Spinal cord (tissue), 10 donors: Measurements from ENCODE around the gene NCAN. TPM values are rescaled to one million over a fixed set of nuclear protein-coding genes. Genes with fewer than 3 reads are reported as not detected.

Experiments used
- DNase-seq, 6 donors: peaks; one replicate each; pipeline versions ENCODE4 v3.0.0 to v3.0.0-alpha.2; 2013 to 2015; ENCODE audit warnings: low spot score in 6 of 6, low read depth in 4 of 6
- H3K27ac ChIP-seq: one replicate; pipeline ENCODE4 v1.5.1; 2013; ENCODE audit warnings: low read depth, low read length, control low read depth
- H3K27me3 ChIP-seq: one replicate; pipeline ENCODE4 v1.6.1; 2013; ENCODE audit warnings: low read length; ENCODE audit not compliant: control insufficient read depth, insufficient read depth
- H3K36me3 ChIP-seq: one replicate; pipeline ENCODE4 v1.6.1; 2013; ENCODE audit warnings: low read length; ENCODE audit not compliant: control insufficient read depth, insufficient read depth
- H3K4me1 ChIP-seq: one replicate; pipeline ENCODE4 v1.6.1; 2013; ENCODE audit warnings: low read length; ENCODE audit not compliant: control insufficient read depth, insufficient read depth
- H3K4me3 ChIP-seq: one replicate; pipeline ENCODE4 v1.5.1; 2013; ENCODE audit warnings: low read depth, low read length, control low read depth
- H3K9me3 ChIP-seq: one replicate; pipeline ENCODE4 v1.6.1; 2013; ENCODE audit warnings: low read length; ENCODE audit not compliant: control insufficient read depth, insufficient read depth
- WGBS: methylation state at CpG from one replicate; pipeline ENCODE4 v1.1.5; 2013; ENCODE audit warnings: missing lambda C conversion rate; ENCODE audit not compliant: insufficient coverage; 5-methylcytosine and 5-hydroxymethylcytosine counted together
- polyA plus RNA-seq, 2 donors: library from polyadenylated mRNA; unstranded; fragments of 120-200 nt; gene quantifications; one replicate each; pipeline ENCODE4 v1.2.1, GENCODE V29; 2013; ENCODE audit not compliant: insufficient read length in 2 of 2
- total RNA-seq, 2 donors: library from RNA; depleted of rRNA in 1 of 2; stranded (reverse); fragments of 120-200 nt in 1 of 2; fragments of >200 nt in 1 of 2; gene quantifications; one replicate each; pipeline versions ENCODE4 v1.2.3 to v1.2.4, GENCODE V29; 2013 to 2014
- donor health status: healthy.

NCAN gene
- total and polyA plus RNA-seq, 4 donors: 135 to 623 (median 338) TPM

DNA sequence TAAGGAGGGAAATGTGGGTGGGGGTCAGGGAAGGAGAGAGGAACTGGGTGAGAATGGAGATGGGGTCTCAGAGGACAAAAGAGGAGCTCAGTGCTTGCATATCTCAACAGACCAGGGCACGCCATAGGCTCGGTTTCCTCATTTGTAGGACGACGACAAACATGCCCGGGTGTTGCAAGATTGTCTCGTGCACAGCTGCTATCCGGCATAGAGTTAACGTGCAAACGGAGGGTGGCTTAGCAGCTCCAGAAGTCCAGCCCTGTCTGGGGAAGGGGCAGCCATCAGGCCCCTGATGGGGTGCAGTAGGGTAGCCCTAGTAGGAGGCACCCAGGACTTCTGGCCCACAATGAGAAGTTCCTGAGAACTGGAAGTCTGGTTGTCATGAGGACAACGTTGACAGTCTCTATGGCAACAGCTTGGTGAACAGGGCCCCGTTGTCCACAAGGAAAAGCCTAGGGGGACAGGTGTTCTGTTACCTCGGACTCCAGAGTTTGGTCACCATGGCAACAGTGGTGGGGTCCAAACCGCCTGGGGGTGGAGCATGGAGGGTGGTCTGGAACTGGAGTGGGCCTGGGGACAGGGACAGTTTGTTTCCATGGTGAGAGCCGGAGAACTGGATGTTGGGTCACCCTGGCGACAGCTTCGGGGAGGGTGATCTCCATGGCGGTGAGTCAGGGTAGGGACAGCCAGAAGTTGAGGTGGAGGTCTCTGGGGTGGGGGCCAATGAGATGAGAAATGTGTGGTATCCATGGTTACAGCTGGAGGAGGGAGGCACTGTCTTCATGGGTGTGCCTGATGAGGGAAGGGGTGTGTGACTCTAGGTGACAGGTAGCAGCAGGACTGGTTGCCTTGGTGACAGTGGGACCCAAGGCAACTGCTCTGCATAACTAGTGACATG, 44.6 kb downstream of the NCAN start:
- no peak overlapping the region for H3K4me3 ChIP-seq
- H3K36me3 ChIP-seq: peaks cover 27% of the 10 kb centered on the region
- peak in 2 of 6 donors; percentile 65 to 79 for DNase-seq
- peaks cover 28% of the 10 kb centered on the region for H3K4me1 ChIP-seq
- no peaks in the 10 kb centered on the region for H3K9me3 ChIP-seq
- peaks cover 5% of the 10 kb centered on the region for H3K27me3 ChIP-seq
- WGBS: 36% methylated on average over 17 of the region's 17 CpGs
- no peak overlapping the region for H3K27ac ChIP-seq

GRCh38 chr19:19257137-19257536, 45.4 kb downstream of the NCAN start:
- 82% methylated on average over 13 of the region's 14 CpGs for WGBS
- no peak overlapping the region for H3K27ac ChIP-seq
- no peaks in the 10 kb centered on the region for H3K9me3 ChIP-seq
- H3K4me3 ChIP-seq: no peak overlapping the region
- no peak for DNase-seq
- H3K36me3 ChIP-seq: peaks cover 22% of the 10 kb centered on the region
- H3K4me1 ChIP-seq: peaks cover 37% of the 10 kb centered on the region
- peaks cover 10% of the 10 kb centered on the region for H3K27me3 ChIP-seq

DNA sequence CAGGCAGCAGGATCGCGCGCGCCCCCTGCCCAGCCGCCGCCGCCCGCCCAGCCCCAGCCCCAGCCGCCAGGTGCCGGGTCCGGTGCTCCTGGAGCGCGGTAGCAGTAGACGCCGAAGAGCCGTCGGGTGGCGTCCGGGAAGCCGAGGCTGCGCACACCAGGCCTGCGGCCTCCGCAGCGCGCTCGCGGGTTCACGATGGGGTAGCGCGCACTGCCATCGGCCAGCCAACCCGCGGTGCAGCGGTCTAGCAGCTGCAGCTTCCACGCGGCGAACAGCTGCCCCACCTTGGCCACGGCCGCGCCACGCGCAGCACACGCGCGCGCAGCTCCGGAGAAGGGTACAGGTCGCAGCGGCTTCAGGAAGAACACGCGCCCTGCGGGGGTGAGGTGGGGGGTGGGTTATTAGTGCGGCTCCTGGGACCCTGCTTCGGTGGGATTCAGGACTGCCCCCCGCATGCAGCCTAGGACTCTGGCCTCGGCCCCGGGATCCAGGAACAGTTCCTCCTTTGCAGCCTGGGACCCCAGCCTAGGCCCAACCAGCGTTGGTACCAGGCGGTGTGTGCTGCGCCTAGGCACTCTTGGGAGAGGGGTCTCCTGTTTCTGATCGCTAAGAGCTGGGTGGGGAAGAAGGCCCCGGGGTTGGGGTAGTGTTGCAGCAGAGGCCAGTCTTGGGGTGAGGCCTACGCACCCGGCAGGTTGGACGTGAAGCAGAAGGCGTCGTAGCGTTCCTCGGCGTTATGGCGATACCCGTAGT, 46.3 kb downstream of the NCAN start:
- no peak overlapping the region for H3K27ac ChIP-seq
- WGBS: 82% methylated on average over 71 of the region's 72 CpGs
- H3K4me1 ChIP-seq: peaks cover 45% of the 10 kb centered on the region
- H3K27me3 ChIP-seq: peaks cover 17% of the 10 kb centered on the region
- H3K4me3 ChIP-seq: no peak overlapping the region
- H3K9me3 ChIP-seq: no peaks in the 10 kb centered on the region
- no peak for DNase-seq
- peaks cover 22% of the 10 kb centered on the region for H3K36me3 ChIP-seq

- Histone ChIP-seq H3K27ac (no peak overlapping the region), H3K9me3 (no peaks in the 10 kb centered on the region), H3K4me1 (peaks cover 46% of the 10 kb centered on the region), H3K27me3 (peaks cover 19% of the 10 kb centered on the region), H3K36me3 (peaks cover 22% of the 10 kb centered on the region), H3K4me3 (no peak overlapping the region)
- no peak for DNase-seq
- WGBS: 94% methylated on average over 41 of the region's 41 CpGs
Measured at GRCh38 chr19:19258589-19259338, 47.0 kb downstream of the NCAN start.

DNA sequence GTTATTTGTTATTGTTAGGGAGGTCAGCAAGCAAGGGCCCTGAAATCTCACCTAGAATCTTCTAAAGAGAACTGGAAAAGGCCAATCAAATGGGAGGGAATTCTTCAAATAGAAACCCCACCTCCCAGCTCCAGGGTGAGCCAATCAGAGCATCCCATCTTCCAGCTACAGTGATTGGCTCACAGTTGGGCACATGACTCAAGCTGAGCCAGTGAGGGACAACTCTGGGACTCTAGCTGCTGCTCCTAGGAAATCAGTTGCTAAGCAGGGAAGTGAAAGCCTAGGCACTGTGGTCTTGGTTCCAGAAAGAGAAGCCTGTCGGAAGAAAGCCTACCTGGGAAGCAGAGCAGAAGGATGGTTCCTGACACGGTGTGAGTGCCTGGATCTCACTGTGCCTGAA, 48.0 kb downstream of the NCAN start:
- Histone ChIP-seq H3K9me3 (no peaks in the 10 kb centered on the region), H3K36me3 (peaks cover 22% of the 10 kb centered on the region), H3K4me3 (no peak overlapping the region), H3K27me3 (peaks cover 19% of the 10 kb centered on the region), H3K4me1 (peaks cover 46% of the 10 kb centered on the region), H3K27ac (no peak overlapping the region)
- 100% methylated on average over 2 of the region's 2 CpGs for WGBS
- peak in 2 of 6 donors; percentile 50 to 74 for DNase-seq

- Histone ChIP-seq H3K27ac (no peak overlapping the region), H3K36me3 (peaks cover 22% of the 10 kb centered on the region), H3K9me3 (no peaks in the 10 kb centered on the region), H3K4me3 (no peak overlapping the region), H3K4me1 (peaks cover 45% of the 10 kb centered on the region), H3K27me3 (peaks cover 19% of the 10 kb centered on the region)
- DNase-seq: no peak
- 52% methylated on average over 35 of the region's 36 CpGs for WGBS
Measured at GRCh38 chr19:19260417-19261214, 48.9 kb downstream of the NCAN start.

GRCh38 chr19:19261350-19262189, 49.8 kb downstream of the NCAN start:
- Histone ChIP-seq H3K27ac (no peak overlapping the region), H3K27me3 (peaks cover 19% of the 10 kb centered on the region), H3K4me1 (peaks cover 35% of the 10 kb centered on the region), H3K36me3 (peaks cover 22% of the 10 kb centered on the region), H3K9me3 (no peaks in the 10 kb centered on the region), H3K4me3 (peak overlapping the region; percentile 18)
- 2% methylated on average over 46 of the region's 52 CpGs for WGBS
- DNase-seq: peak in 2 of 6 donors; percentile 68 to 75

GRCh38 chr19:19262190-19263057, 50.7 kb downstream of the NCAN start:
- H3K4me1 ChIP-seq: peaks cover 27% of the 10 kb centered on the region
- H3K27me3 ChIP-seq: peaks cover 19% of the 10 kb centered on the region
- H3K9me3 ChIP-seq: no peaks in the 10 kb centered on the region
- DNase-seq: no peak
- 4% methylated on average over 30 of the region's 31 CpGs for WGBS
- H3K27ac ChIP-seq: no peak overlapping the region
- peak overlapping the region; percentile 18 for H3K4me3 ChIP-seq
- peaks cover 19% of the 10 kb centered on the region for H3K36me3 ChIP-seq
